GM10266 (cell line): Measurements from ENCODE around the gene OR4K14.

Experiments
- DNase-seq: peaks from one replicate; pipeline ENCODE4 v3.0.0; 2012; ENCODE audit errors: extremely low spot score
- CTCF ChIP-seq: IDR thresholded peaks from 2 replicates; pipeline ENCODE4 v1.5.1; 2012; ENCODE audit warnings: mild to moderate bottlenecking, low read depth; ENCODE audit not compliant: control insufficient read depth, insufficient read depth; ENCODE audit errors: missing control alignments

The OR4K14 gene

GRCh38 chr14:20019257-20019865, at the start of gene OR4K14:
Gene OR4K14, minus strand, starts transcription at chr14:20019307. Its CDS starts 4,114 bp downstream, at chr14:20015193.
- DNase-seq: no peak
- no peak for TF ChIP-seq CTCF

- no peak for TF ChIP-seq CTCF
- DNase-seq: no peak
These were observed 40.6 kb upstream of the OR4K14 start, which contains the start of gene OR4L1 for GRCh38 chr14:20059745-20060144. Gene OR4L1, plus strand, starts transcription at chr14:20060045. Its CDS starts 0 bp downstream, at chr14:20060045.

GRCh38 chr14:20048202-20048601, 29.1 kb upstream of the OR4K14 start:
- no peak for DNase-seq
- no peak for TF ChIP-seq CTCF

- no peak for DNase-seq
- no peak for TF ChIP-seq CTCF
These were observed 25.1 kb upstream of the OR4K14 start for GRCh38 chr14:20044243-20044642.

- no peak for DNase-seq
- no peak for TF ChIP-seq CTCF
These were observed 16.8 kb upstream of the OR4K14 start, which contains the start of gene OR4K13 for GRCh38 chr14:20035938-20036337. Gene OR4K13, minus strand, starts transcription at chr14:20036038. Its CDS starts 1,280 bp downstream, at chr14:20034758.

- DNase-seq: no peak
- no peak for TF ChIP-seq CTCF
These were observed 16.3 kb upstream of the OR4K14 start for GRCh38 chr14:20035449-20035848.

GRCh38 chr14:20031058-20031457, 12.0 kb upstream of the OR4K14 start:
- no peak for TF ChIP-seq CTCF
- DNase-seq: no peak
